ENCODE data around the gene FRRS1.
A peak's percentile ranks its signal among the peaks of the same experiment; 100 is the strongest.

The FRRS1 gene

GRCh38 chr1:99766378-99766800 is at the start of gene FRRS1:
Gene FRRS1, minus strand, starts transcription at chr1:99766635. Its CDS starts 17,867 bp downstream, at chr1:99748768.
- TF ChIP-seq POLR2A (IDR thresholded peaks at IDR 0.05; ENCODE audit: extremely low read depth, insufficient read length) (peak; percentile 56), MYC (IDR thresholded peaks at IDR 0.05; ENCODE audit: low read depth, low read length) (no peak), CTCF (IDR thresholded peaks at IDR 0.05; ENCODE audit: low read depth, low read length) (no peak), MAX (IDR thresholded peaks at IDR 0.05; ENCODE audit: low read depth, low read length) (no peak)
- DNase-seq (ENCODE audit: low read depth) = peak; percentile 93
- H3K4me3 ChIP-seq (ENCODE audit: low read depth, low read length) = peak within 1 kb of the TSS; percentile 86

GRCh38 chr1:99814373-99814900 is 48.0 kb upstream of the FRRS1 start:
- no peak overlapping the region for H3K4me3 ChIP-seq (ENCODE audit: low read depth, low read length)
- no peak for TF ChIP-seq MAX (IDR thresholded peaks at IDR 0.05; ENCODE audit: low read depth, low read length)
- TF ChIP-seq POLR2A (IDR thresholded peaks at IDR 0.05; ENCODE audit: extremely low read depth, insufficient read length) = no peak
- no peak for TF ChIP-seq MYC (IDR thresholded peaks at IDR 0.05; ENCODE audit: low read depth, low read length)
- TF ChIP-seq CTCF (IDR thresholded peaks at IDR 0.05; ENCODE audit: low read depth, low read length) = no peak
- DNase-seq (ENCODE audit: low read depth) = no peak

- no peak for TF ChIP-seq MYC (IDR thresholded peaks at IDR 0.05; ENCODE audit: low read depth, low read length)
- no peak for TF ChIP-seq POLR2A (IDR thresholded peaks at IDR 0.05; ENCODE audit: extremely low read depth, insufficient read length)
- no peak for TF ChIP-seq CTCF (IDR thresholded peaks at IDR 0.05; ENCODE audit: low read depth, low read length)
- no peak for TF ChIP-seq MAX (IDR thresholded peaks at IDR 0.05; ENCODE audit: low read depth, low read length)
- H3K4me3 ChIP-seq (ENCODE audit: low read depth, low read length) = no peak overlapping the region
- DNase-seq (ENCODE audit: low read depth) = no peak
Measured at GRCh38 chr1:99811747-99812146, 45.3 kb upstream of the FRRS1 start.

GRCh38 chr1:99811075-99811474 is 44.6 kb upstream of the FRRS1 start:
- no peak for DNase-seq (ENCODE audit: low read depth)
- H3K4me3 ChIP-seq (ENCODE audit: low read depth, low read length) = no peak overlapping the region
- TF ChIP-seq CTCF (IDR thresholded peaks at IDR 0.05; ENCODE audit: low read depth, low read length) = no peak
- no peak for TF ChIP-seq MYC (IDR thresholded peaks at IDR 0.05; ENCODE audit: low read depth, low read length)
- no peak for TF ChIP-seq POLR2A (IDR thresholded peaks at IDR 0.05; ENCODE audit: extremely low read depth, insufficient read length)
- no peak for TF ChIP-seq MAX (IDR thresholded peaks at IDR 0.05; ENCODE audit: low read depth, low read length)

GRCh38 chr1:99808391-99809115 is 42.1 kb upstream of the FRRS1 start:
- no peak overlapping the region for H3K4me3 ChIP-seq (ENCODE audit: low read depth, low read length)
- DNase-seq (ENCODE audit: low read depth) = peak; percentile 82
- TF ChIP-seq POLR2A (IDR thresholded peaks at IDR 0.05; ENCODE audit: extremely low read depth, insufficient read length) (no peak), CTCF (IDR thresholded peaks at IDR 0.05; ENCODE audit: low read depth, low read length) (peak; percentile 23), MYC (IDR thresholded peaks at IDR 0.05; ENCODE audit: low read depth, low read length) (peak; percentile 50; the same call in 1 of the 2 replicates), MAX (IDR thresholded peaks at IDR 0.05; ENCODE audit: low read depth, low read length) (peak; percentile 28; the same call in 1 of the 2 replicates)
